RWPE2 (cell line): ENCODE results near the gene PRKD2.

ENCODE experiments used
- ATAC-seq: fragments of 200-7000 bp; cut with Tn5 transposase; 3 replicates; pipeline ENCODE4 v1.9.1; 2021; ENCODE audit warnings: low read depth
- DNase-seq: peaks from one replicate; pipeline ENCODE4 v3.0.0-alpha.2; 2020; ENCODE audit warnings: low spot score
- H3K27ac ChIP-seq: fragments of 450-650 bp; 2 replicates; pipeline ENCODE4 v1.5.1; 2017; ENCODE audit warnings: mild to moderate bottlenecking; ENCODE audit not compliant: poor library complexity, severe bottlenecking
- H3K27me3 ChIP-seq: fragments of 250-450 bp; sonication (Bioruptor Pico); 2 replicates; pipeline ENCODE4 v1.5.1; 2021; ENCODE audit warnings: mild to moderate bottlenecking, moderate library complexity; ENCODE audit not compliant: insufficient read depth, poor library complexity, severe bottlenecking
- H3K36me3 ChIP-seq: fragments of 250-450 bp; sonication (Bioruptor Pico); 2 replicates; pipeline ENCODE4 v1.5.1; 2020; ENCODE audit warnings: low read depth, mild to moderate bottlenecking, moderate library complexity
- H3K4me1 ChIP-seq: fragments of 250-450 bp; sonication (Bioruptor Pico); 2 replicates; pipeline ENCODE4 v1.5.1; 2021; ENCODE audit warnings: mild to moderate bottlenecking, moderate library complexity; ENCODE audit not compliant: insufficient read depth, poor library complexity, severe bottlenecking
- H3K4me3 ChIP-seq: fragments of 250-450 bp; sonication (Bioruptor Pico); 2 replicates; pipeline ENCODE4 v1.5.1; 2021; ENCODE audit warnings: mild to moderate bottlenecking, moderate library complexity; ENCODE audit not compliant: severe bottlenecking
- H3K9me3 ChIP-seq: fragments of 250-450 bp; sonication (Bioruptor Pico); 2 replicates; pipeline ENCODE4 v1.5.1; 2021; ENCODE audit warnings: mild to moderate bottlenecking, moderate library complexity; ENCODE audit not compliant: severe bottlenecking
- TF ChIP-seq, protein P1 (sequence below): fragments of 450-650 bp; IDR thresholded peaks from one replicate; pipeline ENCODE4 v1.5.1; 2017; ENCODE audit warnings: mild to moderate bottlenecking, moderate library complexity; ENCODE audit not compliant: poor library complexity, severe bottlenecking

The PRKD2 gene

DNA sequence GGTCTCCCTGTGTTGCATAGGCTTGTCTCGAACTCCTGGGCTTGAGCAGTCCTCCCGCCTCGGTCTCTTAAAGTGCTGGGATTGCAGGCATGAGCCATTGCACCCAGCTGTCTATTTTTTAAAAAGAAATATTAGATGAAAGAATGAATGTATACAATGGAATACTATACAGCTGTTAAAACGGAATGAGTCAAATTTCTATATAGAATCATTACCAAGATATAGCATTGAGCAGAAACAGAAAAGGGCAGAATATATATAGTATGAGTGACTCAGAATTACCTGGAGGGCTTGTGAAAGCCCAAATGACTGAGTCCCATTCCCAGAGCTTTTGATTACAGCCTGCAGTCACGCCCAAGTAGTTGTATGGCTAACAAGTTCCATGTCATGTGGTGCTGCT, 60.4 kb downstream of the PRKD2 start:
- ATAC-seq, result no peak
- Histone ChIP-seq H3K36me3 (no peaks in the 10 kb centered on the region), H3K27me3 (peaks cover 24% of the 10 kb centered on the region), H3K27ac (no peak overlapping the region), H3K9me3 (no peaks in the 10 kb centered on the region), H3K4me1 (no peaks in the 10 kb centered on the region), H3K4me3 (no peak overlapping the region)
- DNase-seq, result no peak
- TF ChIP-seq, protein P1, sequence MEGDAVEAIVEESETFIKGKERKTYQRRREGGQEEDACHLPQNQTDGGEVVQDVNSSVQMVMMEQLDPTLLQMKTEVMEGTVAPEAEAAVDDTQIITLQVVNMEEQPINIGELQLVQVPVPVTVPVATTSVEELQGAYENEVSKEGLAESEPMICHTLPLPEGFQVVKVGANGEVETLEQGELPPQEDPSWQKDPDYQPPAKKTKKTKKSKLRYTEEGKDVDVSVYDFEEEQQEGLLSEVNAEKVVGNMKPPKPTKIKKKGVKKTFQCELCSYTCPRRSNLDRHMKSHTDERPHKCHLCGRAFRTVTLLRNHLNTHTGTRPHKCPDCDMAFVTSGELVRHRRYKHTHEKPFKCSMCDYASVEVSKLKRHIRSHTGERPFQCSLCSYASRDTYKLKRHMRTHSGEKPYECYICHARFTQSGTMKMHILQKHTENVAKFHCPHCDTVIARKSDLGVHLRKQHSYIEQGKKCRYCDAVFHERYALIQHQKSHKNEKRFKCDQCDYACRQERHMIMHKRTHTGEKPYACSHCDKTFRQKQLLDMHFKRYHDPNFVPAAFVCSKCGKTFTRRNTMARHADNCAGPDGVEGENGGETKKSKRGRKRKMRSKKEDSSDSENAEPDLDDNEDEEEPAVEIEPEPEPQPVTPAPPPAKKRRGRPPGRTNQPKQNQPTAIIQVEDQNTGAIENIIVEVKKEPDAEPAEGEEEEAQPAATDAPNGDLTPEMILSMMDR, result no peak

DNA sequence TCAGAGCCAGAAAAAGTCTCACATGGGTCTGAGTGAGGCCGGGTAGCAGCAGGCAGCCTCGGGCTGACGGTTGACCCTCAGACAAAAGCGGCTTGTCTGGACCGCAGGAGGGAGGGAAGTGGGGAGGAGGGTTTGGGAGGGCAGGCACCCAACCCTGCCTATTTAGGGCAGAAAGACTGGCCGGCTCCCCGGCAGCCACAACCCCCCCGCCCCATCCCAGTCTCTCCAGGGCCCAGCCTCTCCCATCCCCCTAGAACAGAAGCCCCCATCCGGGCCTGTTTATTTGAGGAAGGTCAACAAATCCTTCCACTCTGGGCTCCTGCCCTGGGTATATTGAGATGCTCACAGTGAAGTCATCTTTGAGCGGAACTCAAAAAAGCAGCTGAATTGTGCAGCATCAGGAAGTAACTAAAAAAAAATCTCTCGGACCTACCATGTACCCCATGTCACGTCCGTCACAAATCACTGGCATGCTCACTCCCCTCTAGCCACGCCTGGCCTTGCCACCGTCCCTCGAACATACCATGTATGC, 62.2 kb downstream of the PRKD2 start:
- Histone ChIP-seq H3K9me3 (no peaks in the 10 kb centered on the region), H3K27ac (no peak overlapping the region), H3K4me1 (no peaks in the 10 kb centered on the region), H3K36me3 (no peaks in the 10 kb centered on the region), H3K4me3 (no peak overlapping the region), H3K27me3 (peaks cover 25% of the 10 kb centered on the region)
- ATAC-seq (no peak), DNase-seq (no peak)
- TF ChIP-seq, protein P1, result no peak

DNA sequence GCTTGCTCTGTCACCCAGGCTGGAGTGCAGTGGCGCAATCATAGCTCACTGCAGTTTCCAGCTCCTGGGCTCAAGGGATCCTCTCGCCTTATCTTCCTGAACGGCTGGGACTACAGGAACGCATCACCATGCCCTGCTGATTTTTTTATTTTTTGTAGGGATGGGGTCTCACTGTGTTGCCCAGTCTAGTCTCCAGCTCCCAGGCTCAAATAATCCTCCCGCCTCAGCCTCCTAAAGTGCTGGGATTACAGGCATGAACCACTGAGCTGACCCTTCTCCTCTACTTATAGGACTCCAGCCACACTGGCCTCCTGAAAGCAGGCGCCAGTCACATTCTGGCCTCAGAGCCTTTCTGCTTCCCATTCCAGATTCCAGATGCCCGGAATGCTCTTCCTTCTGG, 66.5 kb downstream of the PRKD2 start:
- Histone ChIP-seq H3K27me3 (peaks cover 32% of the 10 kb centered on the region), H3K36me3 (no peaks in the 10 kb centered on the region), H3K4me3 (no peak overlapping the region), H3K9me3 (no peaks in the 10 kb centered on the region), H3K4me1 (no peaks in the 10 kb centered on the region), H3K27ac (no peak overlapping the region)
- ATAC-seq (no peak), DNase-seq (no peak)
- TF ChIP-seq, protein P1, result no peak

DNA sequence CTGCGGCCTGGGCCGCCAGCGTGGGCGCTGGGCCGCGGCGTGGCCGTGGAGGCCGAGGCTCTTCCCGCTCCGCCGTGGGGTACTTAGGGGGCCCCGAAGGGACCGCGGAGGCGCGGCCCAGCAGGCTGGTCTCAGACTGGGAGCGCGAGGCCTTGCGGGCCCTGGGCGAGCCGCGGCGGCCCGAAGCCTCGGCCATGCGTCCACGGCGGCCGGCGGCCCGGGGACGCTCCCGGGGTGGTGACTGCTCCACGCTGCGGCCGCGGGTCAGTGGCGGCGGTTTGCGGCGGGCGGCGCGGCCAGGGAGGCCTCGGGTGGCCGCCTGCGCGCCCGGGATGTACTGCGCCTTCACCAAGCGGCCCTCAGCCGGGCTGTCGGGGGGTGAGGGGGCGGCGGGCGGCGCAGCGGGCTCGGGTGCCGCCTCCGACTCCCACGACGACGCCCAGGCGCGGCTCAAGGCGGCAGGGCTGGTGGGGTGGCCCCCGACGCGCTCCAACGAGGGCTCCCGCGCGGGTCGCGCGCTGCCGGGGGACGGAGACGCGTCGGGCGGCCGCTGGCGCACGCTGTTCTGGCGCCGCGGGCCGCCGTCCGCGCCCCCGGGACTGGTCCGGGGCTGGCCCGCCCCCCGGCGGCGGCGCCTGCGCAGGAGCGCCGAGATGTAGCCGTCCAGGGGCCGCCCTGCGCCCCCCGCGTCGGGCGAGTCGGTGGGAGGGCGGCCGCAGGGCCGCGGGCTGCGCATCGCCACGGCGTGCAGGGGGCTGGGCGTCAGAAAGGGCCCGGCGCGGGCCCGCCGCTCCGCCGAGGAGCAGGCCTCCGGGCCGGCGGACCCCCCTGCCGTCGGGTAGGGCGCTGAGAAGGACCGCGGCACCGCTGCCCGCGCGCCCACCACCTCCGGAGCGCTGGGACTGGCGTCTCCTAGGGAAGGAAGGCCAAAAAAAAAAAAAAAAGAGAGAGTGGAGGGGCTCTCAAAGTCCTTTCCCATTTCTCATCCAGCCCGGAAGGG, 67.7 kb downstream of the PRKD2 start:
- H3K4me3 ChIP-seq, result no peak overlapping the region
- H3K27ac ChIP-seq, result no peak overlapping the region
- peaks cover 32% of the 10 kb centered on the region for H3K27me3 ChIP-seq
- no peaks in the 10 kb centered on the region for H3K36me3 ChIP-seq
- no peak for ATAC-seq
- DNase-seq, result no peak
- H3K4me1 ChIP-seq, result no peaks in the 10 kb centered on the region
- no peaks in the 10 kb centered on the region for H3K9me3 ChIP-seq
- TF ChIP-seq, protein P1, result no peak
